Activated CD4-positive, alpha-beta T cell treated with anti-CD3 and anti-CD28 coated beads, Interleukin-2, amount 10 ng/mL, durations not matched to agents 24 days and 14 days (primary cell): ENCODE measurements around the gene NDUFAF3. TPM values are rescaled to one million over a fixed set of nuclear protein-coding genes. Genes with fewer than 3 reads are reported as not detected.

ENCODE experiments used
- DNase-seq: peaks from one replicate; pipeline ENCODE4 v3.0.0; 2022
- H3K27ac Mint-ChIP-seq: one replicate; pipeline ENCODE4 v1.8.0; 2022; ENCODE audit warnings: mild to moderate bottlenecking, mixed read lengths
- H3K27me3 Mint-ChIP-seq: one replicate; pipeline ENCODE4 v1.8.0; 2022; ENCODE audit warnings: mixed read lengths
- H3K36me3 Mint-ChIP-seq: one replicate; pipeline ENCODE4 v1.8.0; 2022; ENCODE audit warnings: low read depth, mild to moderate bottlenecking, mixed read lengths
- H3K4me1 Mint-ChIP-seq: one replicate; pipeline ENCODE4 v1.8.0; 2021; ENCODE audit warnings: mixed read lengths
- H3K4me3 Mint-ChIP-seq: one replicate; pipeline ENCODE4 v1.8.0; 2022; ENCODE audit warnings: mild to moderate bottlenecking, moderate library complexity, mixed read lengths
- H3K9me3 Mint-ChIP-seq: one replicate; pipeline ENCODE4 v1.8.0; 2021; ENCODE audit warnings: mixed read lengths
- intact Hi-C: fragments of 100-400 bp; cut with micrococcal nuclease; formaldehyde crosslinking; loops from one replicate; pipeline ENCODE4 v1.15.1; 2023
- total RNA-seq: library from RNA; stranded (reverse); gene quantifications from 2 replicates; pipeline ENCODE4 v1.2.3, GENCODE V29; 2022

NDUFAF3 gene
- total RNA-seq, 1 donor from 2014 or later: 123 TPM

GRCh38 chr3:49028673-49029562 lies 7.0 kb downstream of the NDUFAF3 start, which contains the start of gene IMPDH2:
Gene IMPDH2 (minus strand): TSS chr3:49029398. CDS start chr3:49029350, 48 bp downstream.
- no peaks in the 10 kb centered on the region for H3K27me3 Mint-ChIP-seq
- intact Hi-C loops: loop anchor here (1.0 to 10.0 kb wide), 3 partner anchors 8 to 844 kb away; partner anchors contain the start of genes CDC25A and QRICH1
- peaks cover 81% of the 10 kb centered on the region for H3K36me3 Mint-ChIP-seq
- H3K9me3 Mint-ChIP-seq: no peaks in the 10 kb centered on the region
- peak; percentile 99 for DNase-seq
- H3K27ac Mint-ChIP-seq: peak within 1 kb of the TSS; percentile 95
- peaks cover 34% of the 10 kb centered on the region for H3K4me1 Mint-ChIP-seq
- peak within 1 kb of the TSS; percentile 98 for H3K4me3 Mint-ChIP-seq

GRCh38 chr3:49029563-49029884 lies 7.6 kb downstream of the NDUFAF3 start:
- Mint-ChIP-seq H3K27ac (peak overlapping the region; percentile 95), H3K9me3 (no peaks in the 10 kb centered on the region), H3K4me1 (peaks cover 33% of the 10 kb centered on the region), H3K36me3 (peaks cover 76% of the 10 kb centered on the region), H3K27me3 (no peaks in the 10 kb centered on the region), H3K4me3 (peak overlapping the region; percentile 98)
- no peak for DNase-seq
- intact Hi-C loops: loop anchor here (1.0 to 10.0 kb wide), 3 partner anchors 8 to 845 kb away; partner anchors contain the start of genes CDC25A and QRICH1

GRCh38 chr3:49030321-49030720 lies 8.4 kb downstream of the NDUFAF3 start:
- Mint-ChIP-seq H3K9me3 (no peaks in the 10 kb centered on the region), H3K36me3 (peaks cover 74% of the 10 kb centered on the region), H3K27ac (peak overlapping the region; percentile 69), H3K27me3 (no peaks in the 10 kb centered on the region), H3K4me3 (no peak overlapping the region), H3K4me1 (peaks cover 32% of the 10 kb centered on the region)
- no peak for DNase-seq
- intact Hi-C loops: no loop called here

- H3K4me3 Mint-ChIP-seq: no peak overlapping the region
- intact Hi-C loops: no loop called here
- DNase-seq: no peak
- H3K36me3 Mint-ChIP-seq: peaks cover 65% of the 10 kb centered on the region
- H3K4me1 Mint-ChIP-seq: peaks cover 17% of the 10 kb centered on the region
- no peaks in the 10 kb centered on the region for H3K9me3 Mint-ChIP-seq
- H3K27ac Mint-ChIP-seq: no peak overlapping the region
- H3K27me3 Mint-ChIP-seq: no peaks in the 10 kb centered on the region
Measured at GRCh38 chr3:49032646-49033304, 10.9 kb downstream of the NDUFAF3 start.

- Mint-ChIP-seq H3K4me1 (peaks cover 3% of the 10 kb centered on the region), H3K9me3 (no peaks in the 10 kb centered on the region), H3K4me3 (no peak overlapping the region), H3K27ac (no peak overlapping the region), H3K27me3 (no peaks in the 10 kb centered on the region), H3K36me3 (peaks cover 49% of the 10 kb centered on the region)
- DNase-seq: no peak
- intact Hi-C loops: no loop called here
Measured at GRCh38 chr3:49034650-49035049, 12.7 kb downstream of the NDUFAF3 start.

GRCh38 chr3:49035281-49035680 lies 13.4 kb downstream of the NDUFAF3 start:
- H3K4me3 Mint-ChIP-seq: no peak overlapping the region
- no peaks in the 10 kb centered on the region for H3K9me3 Mint-ChIP-seq
- no peak for DNase-seq
- H3K4me1 Mint-ChIP-seq: no peaks in the 10 kb centered on the region
- peaks cover 47% of the 10 kb centered on the region for H3K36me3 Mint-ChIP-seq
- intact Hi-C loops: no loop called here
- H3K27me3 Mint-ChIP-seq: no peaks in the 10 kb centered on the region
- H3K27ac Mint-ChIP-seq: no peak overlapping the region

- Mint-ChIP-seq H3K4me1 (peaks cover 2% of the 10 kb centered on the region), H3K4me3 (no peak overlapping the region), H3K27ac (no peak overlapping the region), H3K36me3 (peaks cover 61% of the 10 kb centered on the region), H3K27me3 (no peaks in the 10 kb centered on the region), H3K9me3 (no peaks in the 10 kb centered on the region)
- no peak for DNase-seq
- intact Hi-C loops: no loop called here
Measured at GRCh38 chr3:49053543-49053942, 31.6 kb downstream of the NDUFAF3 start.

- no peak overlapping the region for H3K4me3 Mint-ChIP-seq
- H3K27me3 Mint-ChIP-seq: no peaks in the 10 kb centered on the region
- H3K9me3 Mint-ChIP-seq: no peaks in the 10 kb centered on the region
- H3K4me1 Mint-ChIP-seq: peaks cover 2% of the 10 kb centered on the region
- no peak overlapping the region for H3K27ac Mint-ChIP-seq
- DNase-seq: no peak
- intact Hi-C loops: no loop called here
- peaks cover 61% of the 10 kb centered on the region for H3K36me3 Mint-ChIP-seq
Measured at GRCh38 chr3:49054344-49054862, 32.5 kb downstream of the NDUFAF3 start.

GRCh38 chr3:49057268-49057667 lies 35.3 kb downstream of the NDUFAF3 start:
- H3K9me3 Mint-ChIP-seq: no peaks in the 10 kb centered on the region
- peaks cover 45% of the 10 kb centered on the region for H3K36me3 Mint-ChIP-seq
- no peaks in the 10 kb centered on the region for H3K27me3 Mint-ChIP-seq
- peaks cover 2% of the 10 kb centered on the region for H3K4me1 Mint-ChIP-seq
- no peak for DNase-seq
- H3K4me3 Mint-ChIP-seq: no peak overlapping the region
- no peak overlapping the region for H3K27ac Mint-ChIP-seq
- intact Hi-C loops: no loop called here

- Mint-ChIP-seq H3K27me3 (no peaks in the 10 kb centered on the region), H3K36me3 (peaks cover 41% of the 10 kb centered on the region), H3K9me3 (no peaks in the 10 kb centered on the region), H3K4me3 (no peak overlapping the region), H3K4me1 (peaks cover 2% of the 10 kb centered on the region), H3K27ac (no peak overlapping the region)
- DNase-seq: no peak
- intact Hi-C loops: no loop called here
Measured at GRCh38 chr3:49058011-49058410, 36.1 kb downstream of the NDUFAF3 start.

Other genes starting within 250 kb of the NDUFAF3 start
- 31.9 and 39.4 TPM in 2 replicates for gene PRKAR2A, start 174.2 kb upstream of the NDUFAF3 start, total RNA-seq
- 13.8 and 15.6 TPM in 2 replicates for gene SLC25A20, start 123.2 kb upstream of the NDUFAF3 start, total RNA-seq
- 157 TPM in 2 replicates for gene ARIH2, start 103.3 kb upstream of the NDUFAF3 start, total RNA-seq
- gene P4HTM, start 31.9 kb upstream of the NDUFAF3 start, total RNA-seq: 33.9 and 38.3 TPM in 2 replicates
- 141 and 153 TPM in 2 replicates for gene WDR6, start 14.7 kb upstream of the NDUFAF3 start, total RNA-seq
- 31.5 and 36.6 TPM in 2 replicates for gene DALRD3, start 3.5 kb upstream of the NDUFAF3 start, total RNA-seq
- 490 and 496 TPM in 2 replicates for gene IMPDH2, start 7.3 kb downstream of the NDUFAF3 start, total RNA-seq
- 138 and 152 TPM in 2 replicates for gene QRICH1, start 72.0 kb downstream of the NDUFAF3 start, total RNA-seq
- gene QARS1, start 82.6 kb downstream of the NDUFAF3 start, total RNA-seq: 188 and 192 TPM in 2 replicates
- gene USP19, start 98.7 kb downstream of the NDUFAF3 start, total RNA-seq: 57.2 and 64.9 TPM in 2 replicates
- gene LAMB2, start 110.9 kb downstream of the NDUFAF3 start, total RNA-seq: not detected in 2 replicates
- gene CCDC71, start 144.2 kb downstream of the NDUFAF3 start, total RNA-seq: 25.7 and 26.7 TPM in 2 replicates
- 1.5 and 2.3 TPM in 2 replicates for gene KLHDC8B, start 149.5 kb downstream of the NDUFAF3 start, total RNA-seq